Measurements from ENCODE around the gene PLD2. TPM values are rescaled to one million over a fixed set of nuclear protein-coding genes. Genes with fewer than 3 reads are reported as not detected.

PLD2 gene
- total RNA-seq, 3 donors from 2014 or later, result 17.1 to 40.6 (median 30.3) TPM

- Histone ChIP-seq H3K36me3 (no peaks in the 10 kb centered on the region), H3K9me3 (no peaks in the 10 kb centered on the region), H3K27me3 (no peaks in the 10 kb centered on the region), H3K4me3 (no peak overlapping the region), H3K27ac (peak overlapping the region in 1 of 2 donors; percentile 77), H3K4me1 (no peaks in the 10 kb centered on the region)
- TF ChIP-seq POLR2A (IDR thresholded peaks at IDR 0.05) (no peak), CTCF (IDR thresholded peaks at IDR 0.05) (no peak), POLR2AphosphoS5 (IDR thresholded peaks at IDR 0.05) (no peak)
- DNase-seq (ENCODE audit: low spot score in 2 of 2), result no peak
- intact Hi-C loops (cut with DNase I; ENCODE audit: low total_unique reads), result no loop called here
These were observed 39.9 kb downstream of the PLD2 start for GRCh38 chr17:4846635-4847390.

DNA sequence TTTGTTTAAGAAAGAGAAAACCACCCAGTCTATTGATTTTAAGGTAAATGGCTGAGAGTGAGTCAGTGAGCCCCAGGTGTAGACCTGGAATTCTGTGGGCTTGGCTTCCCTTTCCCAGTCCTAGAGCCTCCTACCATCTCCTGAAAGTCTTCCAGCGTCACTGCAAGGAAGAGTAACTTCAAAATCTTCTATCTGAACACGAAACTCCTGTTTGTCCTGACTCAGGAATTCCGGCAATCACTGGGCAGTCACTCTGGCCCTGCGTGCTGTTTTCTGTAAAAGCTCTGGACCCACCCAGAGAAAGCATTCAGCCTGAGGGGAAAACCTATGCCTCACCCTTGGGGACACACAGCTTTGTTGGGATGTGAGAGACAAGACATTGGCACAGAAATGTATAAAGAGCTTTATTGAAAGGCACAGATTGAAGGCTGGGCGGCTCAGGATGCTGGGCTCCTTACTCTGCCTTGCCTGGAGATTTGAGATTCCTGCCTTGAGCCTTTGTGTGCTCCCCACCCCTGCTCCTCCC, 42.1 kb downstream of the PLD2 start:
- Histone ChIP-seq H3K4me3 (peak overlapping the region in 1 of 3 donors; percentile 22), H3K27me3 (no peaks in the 10 kb centered on the region), H3K4me1 (no peaks in the 10 kb centered on the region), H3K36me3 (no peaks in the 10 kb centered on the region), H3K9me3 (no peaks in the 10 kb centered on the region), H3K27ac (peak overlapping the region; percentile 77 to 83)
- TF ChIP-seq POLR2AphosphoS5 (IDR thresholded peaks at IDR 0.05) (no peak), CTCF (IDR thresholded peaks at IDR 0.05) (no peak), POLR2A (IDR thresholded peaks at IDR 0.05) (no peak)
- intact Hi-C loops (cut with DNase I; ENCODE audit: low total_unique reads), result no loop called here
- peak in 1 of 2 donors; percentile 43 for DNase-seq (ENCODE audit: low spot score in 2 of 2)

- H3K9me3 ChIP-seq, result no peaks in the 10 kb centered on the region
- no peak overlapping the region for H3K4me3 ChIP-seq
- intact Hi-C loops (cut with DNase I; ENCODE audit: low total_unique reads), result no loop called here
- no peak for DNase-seq (ENCODE audit: low spot score in 2 of 2)
- H3K27ac ChIP-seq, result peak overlapping the region; percentile 77 to 83
- no peak for TF ChIP-seq CTCF (IDR thresholded peaks at IDR 0.05)
- no peak for TF ChIP-seq POLR2A (IDR thresholded peaks at IDR 0.05)
- no peak for TF ChIP-seq POLR2AphosphoS5 (IDR thresholded peaks at IDR 0.05)
- H3K27me3 ChIP-seq, result no peaks in the 10 kb centered on the region
- H3K4me1 ChIP-seq, result no peaks in the 10 kb centered on the region
- H3K36me3 ChIP-seq, result no peaks in the 10 kb centered on the region
These were observed 43.3 kb downstream of the PLD2 start for GRCh38 chr17:4850246-4850645.

- H3K4me1 ChIP-seq, result no peaks in the 10 kb centered on the region
- H3K27ac ChIP-seq, result peak overlapping the region; percentile 77 to 83
These were observed 44.1 kb downstream of the PLD2 start for GRCh38 chr17:4851084-4851483.

More at GRCh38 chr17:4851084-4851483, 44.1 kb downstream of the PLD2 start:
- Histone ChIP-seq H3K36me3 (no peaks in the 10 kb centered on the region), H3K9me3 (no peaks in the 10 kb centered on the region), H3K27me3 (no peaks in the 10 kb centered on the region), H3K4me3 (no peak overlapping the region)
- DNase-seq (ENCODE audit: low spot score in 2 of 2), result no peak
- intact Hi-C loops (cut with DNase I; ENCODE audit: low total_unique reads), result no loop called here
- no peak for TF ChIP-seq CTCF (IDR thresholded peaks at IDR 0.05)
- TF ChIP-seq POLR2A (IDR thresholded peaks at IDR 0.05), result no peak
- no peak for TF ChIP-seq POLR2AphosphoS5 (IDR thresholded peaks at IDR 0.05)
